AML-193 (cell line): Measurements from ENCODE around the gene TAPBPL.
"Not testable (repeated sequence)": the region's sequence is repeated elsewhere in the genome, so short reads cannot be mapped to it uniquely, and the experiment has no call there.

Experiments
- DNase-seq, 2 experiments: peaks; one replicate each; lab custom pipeline; 2025; lab: John Stamatoyannopoulos, UW

The TAPBPL gene

GRCh38 chr12:6462234-6462995 is 10.6 kb downstream of the TAPBPL start:
- DNase-seq: no peak

GRCh38 chr12:6463216-6463615 is 11.4 kb downstream of the TAPBPL start:
- no peak for DNase-seq

- no peak for DNase-seq
Observed at GRCh38 chr12:6463858-6464257, 12.0 kb downstream of the TAPBPL start.

- no peak for DNase-seq
Observed at GRCh38 chr12:6464531-6464930, 12.7 kb downstream of the TAPBPL start.

- DNase-seq: peak; percentile 54 to 55
Observed at GRCh38 chr12:6465467-6466183, 13.8 kb downstream of the TAPBPL start.

- no peak for DNase-seq
Observed at GRCh38 chr12:6466184-6466573, 14.3 kb downstream of the TAPBPL start.

- DNase-seq: not testable (repeated sequence)
Observed at GRCh38 chr12:6466751-6467150, 14.9 kb downstream of the TAPBPL start.

GRCh38 chr12:6467571-6468282 is 15.9 kb downstream of the TAPBPL start:
- DNase-seq: not testable (repeated sequence)

- DNase-seq: no peak
Observed at GRCh38 chr12:6468283-6468575, 16.4 kb downstream of the TAPBPL start.

GRCh38 chr12:6469092-6469491 is 17.2 kb downstream of the TAPBPL start:
- DNase-seq: peak in 1 of 2 experiments; percentile 4

- DNase-seq: no peak
Observed at GRCh38 chr12:6469609-6470374, 17.9 kb downstream of the TAPBPL start.

- peak; percentile 97 for DNase-seq
Observed at GRCh38 chr12:6470375-6471163, 18.7 kb downstream of the TAPBPL start, which contains the start of gene VAMP1. TSS of gene VAMP1 (minus strand) at chr12:6470677. CDS start at chr12:6470531, 146 bp downstream.

GRCh38 chr12:6471989-6472360 is 20.1 kb downstream of the TAPBPL start:
- peak in 1 of 2 experiments; percentile 14 for DNase-seq

GRCh38 chr12:6472491-6472890 is 20.6 kb downstream of the TAPBPL start:
- DNase-seq: no peak

- DNase-seq: not testable (repeated sequence)
Observed at GRCh38 chr12:6475233-6475975, 23.6 kb downstream of the TAPBPL start.

GRCh38 chr12:6476489-6476888 is 24.6 kb downstream of the TAPBPL start:
- DNase-seq: no peak

GRCh38 chr12:6477601-6478377 is 25.9 kb downstream of the TAPBPL start:
- DNase-seq: not testable (repeated sequence)

GRCh38 chr12:6478416-6478815 is 26.6 kb downstream of the TAPBPL start:
- no peak for DNase-seq

- no peak for DNase-seq
Observed at GRCh38 chr12:6488240-6488639, 36.4 kb downstream of the TAPBPL start.

- DNase-seq: no peak
Observed at GRCh38 chr12:6489449-6489848, 37.6 kb downstream of the TAPBPL start.
